ENCODE measurements around the gene KIF5C.
A peak's percentile ranks its signal among the peaks of the same experiment; 100 is the strongest.

The KIF5C gene

GRCh38 chr2:148888003-148888501 lies 13.0 kb downstream of the KIF5C start:
- DNase-seq, result no peak

GRCh38 chr2:148888986-148889385 lies 14.0 kb downstream of the KIF5C start:
- no peak for DNase-seq

GRCh38 chr2:148893906-148894305 lies 18.9 kb downstream of the KIF5C start:
- DNase-seq, result no peak

- no peak for DNase-seq
These were observed 21.1 kb downstream of the KIF5C start for GRCh38 chr2:148896136-148896535.

- no peak for DNase-seq
These were observed 24.8 kb downstream of the KIF5C start for GRCh38 chr2:148899638-148900318.

GRCh38 chr2:148900350-148900837 lies 25.4 kb downstream of the KIF5C start:
- no peak for DNase-seq

GRCh38 chr2:148901142-148901541 lies 26.1 kb downstream of the KIF5C start:
- no peak for DNase-seq

- DNase-seq, result no peak
These were observed 27.8 kb downstream of the KIF5C start for GRCh38 chr2:148902798-148903197.

GRCh38 chr2:148903294-148903693 lies 28.3 kb downstream of the KIF5C start:
- DNase-seq, result no peak

GRCh38 chr2:148903979-148904378 lies 29.0 kb downstream of the KIF5C start:
- DNase-seq, result no peak

GRCh38 chr2:148906124-148906523 lies 31.1 kb downstream of the KIF5C start:
- no peak for DNase-seq

- DNase-seq, result no peak
These were observed 32.2 kb downstream of the KIF5C start for GRCh38 chr2:148907085-148907785.

GRCh38 chr2:148909114-148909513 lies 34.1 kb downstream of the KIF5C start:
- DNase-seq, result peak; percentile 16

GRCh38 chr2:148913061-148913460 lies 38.0 kb downstream of the KIF5C start:
- DNase-seq, result no peak

GRCh38 chr2:148913492-148913891 lies 38.5 kb downstream of the KIF5C start:
- no peak for DNase-seq

GRCh38 chr2:148914463-148914862 lies 39.4 kb downstream of the KIF5C start:
- DNase-seq, result peak; percentile 43

- no peak for DNase-seq
These were observed 42.4 kb downstream of the KIF5C start for GRCh38 chr2:148917431-148917830.

- no peak for DNase-seq
These were observed 43.5 kb downstream of the KIF5C start for GRCh38 chr2:148918554-148918953.

GRCh38 chr2:148920559-148920958 lies 45.5 kb downstream of the KIF5C start:
- no peak for DNase-seq

- no peak for DNase-seq
These were observed 47.0 kb downstream of the KIF5C start for GRCh38 chr2:148922062-148922461.

- DNase-seq, result no peak
These were observed 47.9 kb downstream of the KIF5C start for GRCh38 chr2:148922776-148923475.

GRCh38 chr2:148924514-148925178 lies 49.6 kb downstream of the KIF5C start:
- DNase-seq, result no peak

Measured in midbrain (tissue), 1 donor.